CD14-positive monocyte (primary cell): ENCODE measurements around the gene BICRAL. TPM values are rescaled to one million over a fixed set of nuclear protein-coding genes. Genes with fewer than 3 reads are reported as not detected.
"Not testable (repeated sequence)": the region's sequence is repeated elsewhere in the genome, so short reads cannot be mapped to it uniquely, and the experiment has no call there.

Source experiments
- DNase-seq, 3 donors: peaks; one replicate each; pipeline ENCODE4 v3.0.0-alpha.2; 2011 to 2022
- H2AFZ ChIP-seq: 2 replicates; pipeline ENCODE4 v1.6.0; 2012; ENCODE audit warnings: mild to moderate bottlenecking, low read depth, low read length, inconsistent platforms; ENCODE audit not compliant: insufficient read depth, poor library complexity, severe bottlenecking
- H3K27ac ChIP-seq, 2 donors: 1 replicate in 1 of 2; 2 replicates in 1 of 2; pipeline ENCODE4 v1.5.1; 2012 to 2013; ENCODE audit warnings: low read length in 2 of 2, control low read depth in 1 of 2, inconsistent platforms in 1 of 2, low read depth in 1 of 2, mild to moderate bottlenecking in 1 of 2
- H3K27me3 ChIP-seq, 2 donors: one replicate each; pipeline versions ENCODE4 v1.6.0 to v1.6.1; 2011 to 2013; ENCODE audit warnings: low read length in 2 of 2; ENCODE audit not compliant: control insufficient read depth in 2 of 2, insufficient read depth in 2 of 2
- H3K36me3 ChIP-seq, 2 donors: replicated peaks in 1 of 2; 1 replicate in 1 of 2; 2 replicates in 1 of 2; pipeline versions ENCODE4 v1.5.1 to v1.6.1; 2012 to 2013; ENCODE audit warnings: low read length in 2 of 2, control low read depth in 1 of 2, inconsistent platforms in 1 of 2, mild to moderate bottlenecking in 1 of 2; ENCODE audit not compliant: insufficient read depth in 2 of 2, control insufficient read depth in 1 of 2
- H3K4me1 ChIP-seq, 2 donors: 1 replicate in 1 of 2; 2 replicates in 1 of 2; pipeline versions ENCODE4 v1.5.1 to v1.6.1; 2012 to 2013; ENCODE audit warnings: low read length in 2 of 2, control low read depth in 1 of 2, inconsistent platforms in 1 of 2, mild to moderate bottlenecking in 1 of 2, moderate library complexity in 1 of 2; ENCODE audit not compliant: insufficient read depth in 2 of 2, control insufficient read depth in 1 of 2
- H3K4me2 ChIP-seq: replicated peaks from 2 replicates; pipeline ENCODE3; 2012; ENCODE audit warnings: low read length, moderate library complexity, mild to moderate bottlenecking; ENCODE audit not compliant: poor library complexity, severe bottlenecking; ENCODE audit errors: extremely low read depth
- H3K4me3 ChIP-seq, 3 experiments: fragments of 200-600 bp in 1 of 3; sonication (generic) in 1 of 3; replicated peaks in 1 of 3; 1 replicate in 2 of 3; 2 replicates in 1 of 3; pipeline ENCODE4 v1.5.1; 2011 to 2013; ENCODE audit warnings: low read length in 3 of 3, mild to moderate bottlenecking in 3 of 3, control low read depth in 2 of 3, low read depth in 2 of 3, inconsistent platforms in 1 of 3, moderate library complexity in 1 of 3
- H3K79me2 ChIP-seq: 2 replicates; pipeline ENCODE4 v1.6.0; 2012; ENCODE audit warnings: mild to moderate bottlenecking, control low read depth, inconsistent platforms, low read length, moderate library complexity; ENCODE audit not compliant: insufficient read depth
- H3K9ac ChIP-seq: 2 replicates; pipeline ENCODE4 v1.6.0; 2017; ENCODE audit warnings: low read length, mild to moderate bottlenecking; ENCODE audit not compliant: insufficient read depth, poor library complexity, severe bottlenecking
- H3K9me3 ChIP-seq, 2 donors: replicated peaks in 1 of 2; 1 replicate in 1 of 2; 2 replicates in 1 of 2; pipeline versions ENCODE4 v1.5.1 to v1.6.1; 2012 to 2013; ENCODE audit warnings: low read length in 2 of 2, control low read depth in 1 of 2; ENCODE audit not compliant: control insufficient read depth in 1 of 2, insufficient read depth in 1 of 2
- H4K20me1 ChIP-seq: 2 replicates; pipeline ENCODE4 v1.6.0; 2012; ENCODE audit warnings: mild to moderate bottlenecking, low read length, control low read depth, moderate library complexity; ENCODE audit not compliant: insufficient read depth
- H3K27ac Mint-ChIP-seq, 7 donors: one replicate each; pipeline ENCODE4 v1.8.0; 2020; ENCODE audit warnings: mild to moderate bottlenecking in 7 of 7, mixed read lengths in 7 of 7, moderate library complexity in 6 of 7, inconsistent platforms in 2 of 7
- H3K27me3 Mint-ChIP-seq, 3 donors: one replicate each; pipeline ENCODE4 v1.8.0; 2021 to 2022; ENCODE audit warnings: low read depth in 3 of 3, mild to moderate bottlenecking in 3 of 3, mixed read lengths in 3 of 3, moderate library complexity in 3 of 3, inconsistent platforms in 1 of 3
- H3K36me3 Mint-ChIP-seq, 2 donors: one replicate each; pipeline ENCODE4 v1.8.0; 2020; ENCODE audit warnings: mixed read lengths in 2 of 2, inconsistent platforms in 1 of 2, mild to moderate bottlenecking in 1 of 2
- H3K4me1 Mint-ChIP-seq: one replicate; pipeline ENCODE4 v1.8.0; 2020; ENCODE audit warnings: mild to moderate bottlenecking, mixed read lengths
- H3K4me3 Mint-ChIP-seq, 2 donors: one replicate each; pipeline ENCODE4 v1.8.0; 2020; ENCODE audit warnings: mild to moderate bottlenecking in 2 of 2, mixed read lengths in 2 of 2, moderate library complexity in 1 of 2
- H3K9me3 Mint-ChIP-seq, 7 donors: one replicate each; pipeline ENCODE4 v1.8.0; 2020 to 2022; ENCODE audit warnings: mixed read lengths in 7 of 7, mild to moderate bottlenecking in 6 of 7, moderate library complexity in 6 of 7, inconsistent platforms in 2 of 7
- CTCF ChIP-seq: fragments of 200-600 bp; IDR thresholded peaks from one replicate; pipeline ENCODE4 v1.8.0; 2022; ENCODE audit warnings: antibody characterized with exemption, mild to moderate bottlenecking
- WGBS: methylation state at CpG from one replicate; pipeline ENCODE4 v1.1.5; 2013; ENCODE audit warnings: missing lambda C conversion rate; ENCODE audit not compliant: insufficient coverage; 5-methylcytosine and 5-hydroxymethylcytosine counted together
- intact Hi-C, 2 donors: fragments of 100-400 bp; cut with micrococcal nuclease; formaldehyde crosslinking; loops; one replicate each; pipeline versions ENCODE4 v1.15.0 to v1.15.1; 2023
- polyA plus RNA-seq, 3 donors: library from polyadenylated mRNA; depleted of rRNA in 1 of 3; unstranded in 2 of 3; stranded (reverse) in 1 of 3; fragments of 300-500 nt in 2 of 3; fragments of >200 nt in 1 of 3; fragmentation: Illumina TruSeq in 2 of 3; gene quantifications; 1 replicate in 2 of 3; 2 replicates in 1 of 3; pipeline ENCODE4 v1.2.3, GENCODE V29; 2012 to 2021

BICRAL gene
- polyA plus RNA-seq, 3 donors: 1.6 to 14.6 (median 2.2) TPM

- peak overlapping the region in 6 of 7 donors; percentile 87 to 95 (median 92) for H3K27ac Mint-ChIP-seq
- H3K4me3 ChIP-seq: peak overlapping the region; percentile 91 to 98 (median 93)
- DNase-seq: no peak
- TF ChIP-seq CTCF: no peak
- peak overlapping the region; percentile 94 to 97 for H3K4me3 Mint-ChIP-seq
- H4K20me1 ChIP-seq: no peaks in the 10 kb centered on the region
- peaks cover 9% of the 10 kb centered on the region for H3K79me2 ChIP-seq
- intact Hi-C loops: loop anchor here (5.0 to 10.0 kb wide), 3 partner anchors 146 to 674 kb away; partner anchors contain the start of genes MRPS10 (in 1 of the 2) and TBCC (in 1 of the 2)
- H3K27me3 ChIP-seq: no peaks in the 10 kb centered on the region
- H3K9ac ChIP-seq: peak overlapping the region; percentile 95
- H3K4me1 Mint-ChIP-seq: peaks cover 30% of the 10 kb centered on the region
- peaks cover 0 to 8% of the 10 kb centered on the region in 2 donors for H3K36me3 ChIP-seq
- H3K27ac ChIP-seq: peak overlapping the region; percentile 85 to 91
- peak overlapping the region; percentile 87 for H2AFZ ChIP-seq
- H3K9me3 ChIP-seq: no peaks in the 10 kb centered on the region
- H3K36me3 Mint-ChIP-seq: peaks cover 12 to 16% of the 10 kb centered on the region in 2 donors
- H3K9me3 Mint-ChIP-seq: peaks cover 0 to 2% (median 0%) of the 10 kb centered on the region in 7 donors
- peaks cover 27 to 36% of the 10 kb centered on the region in 2 donors for H3K4me1 ChIP-seq
- WGBS: 47% methylated on average over 10 of the region's 17 CpGs
- H3K4me2 ChIP-seq: peak overlapping the region; percentile 86
- no peaks in the 10 kb centered on the region for H3K27me3 Mint-ChIP-seq
These were observed 109.4 kb downstream of the BICRAL start for GRCh38 chr6:42891199-42891722.

GRCh38 chr6:42894041-42894828 lies 112.4 kb downstream of the BICRAL start:
- not testable (repeated sequence) for H3K27me3 ChIP-seq, H3K9ac ChIP-seq, H3K9me3 Mint-ChIP-seq, H3K36me3 Mint-ChIP-seq, H3K79me2 ChIP-seq, H3K9me3 ChIP-seq, H3K27me3 Mint-ChIP-seq, H4K20me1 ChIP-seq, H3K4me2 ChIP-seq, H3K36me3 ChIP-seq
- intact Hi-C loops: loop anchor here (5.0 to 10.0 kb wide), 3 partner anchors 149 to 677 kb away; partner anchors contain the start of genes MRPS10 (in 1 of the 2) and TBCC (in 1 of the 2)
- Mint-ChIP-seq H3K4me3 (peak overlapping the region; percentile 40 to 54), H3K27ac (peak overlapping the region in 5 of 7 donors; percentile 13 to 83 (median 65)), H3K4me1 (peaks cover 33% of the 10 kb centered on the region)
- peaks cover 27 to 36% of the 10 kb centered on the region in 2 donors for H3K4me1 ChIP-seq
- H2AFZ ChIP-seq: peak overlapping the region; percentile 29
- 36% methylated on average over 9 of the region's 19 CpGs for WGBS
- DNase-seq: peak in 1 of 3 donors; percentile 9
- H3K4me3 ChIP-seq: peak overlapping the region in 1 of 3 experiments; percentile 8
- peak overlapping the region in 1 of 2 donors; percentile 62 for H3K27ac ChIP-seq
